ENCODE results near the gene ERAP2. TPM values are rescaled to one million over a fixed set of nuclear protein-coding genes. Genes with fewer than 3 reads are reported as not detected.

The ERAP2 gene
- total and polyA plus RNA-seq, 2 of the 13 experiments (the other 11 are each of a cell fraction or from before 2014, with no cell fraction given): 12.8 to 16.6 TPM

DNA sequence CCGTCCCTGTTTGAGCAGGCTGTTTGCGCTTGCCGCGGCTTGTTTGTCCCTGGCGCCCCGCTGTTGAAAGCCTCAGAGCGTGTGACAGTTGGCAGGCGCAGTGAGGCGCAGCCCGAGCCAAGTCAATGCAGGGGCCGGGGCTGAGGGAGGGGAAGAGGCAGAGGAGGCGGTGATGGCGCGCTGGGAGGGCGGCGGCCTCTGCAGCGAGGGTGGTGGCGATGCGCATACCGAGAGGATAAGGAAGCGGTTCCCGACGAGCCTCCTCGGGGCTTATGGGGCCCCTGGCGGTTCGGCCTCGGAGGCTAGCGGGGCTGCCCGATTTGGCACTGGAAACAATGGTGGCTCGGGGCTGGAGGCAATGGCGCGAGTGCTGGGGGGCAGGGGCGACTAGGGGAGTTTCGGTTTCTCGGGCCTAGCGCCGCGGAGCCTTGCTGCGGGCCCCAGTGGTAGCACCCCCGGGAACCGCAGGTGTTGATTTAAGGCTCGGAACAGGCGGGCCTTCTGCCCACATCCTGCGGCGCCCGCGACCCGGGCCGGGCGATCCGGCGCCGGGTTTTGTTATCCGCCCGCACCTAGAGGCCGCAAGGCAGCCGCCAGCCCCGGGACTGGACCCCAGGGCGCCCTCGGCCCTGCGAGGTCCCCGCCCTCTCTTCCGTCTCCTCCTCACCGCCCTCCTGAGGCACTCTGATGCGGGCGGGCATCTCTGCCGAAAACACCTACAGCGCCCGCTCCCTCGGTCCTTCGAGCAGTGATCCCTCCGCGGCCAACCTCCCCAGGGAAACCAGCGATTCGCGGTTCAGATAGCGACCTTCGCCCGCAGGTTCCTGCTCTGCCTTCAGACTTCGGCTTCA, 58.6 kb downstream of the ERAP2 start (continued):
- TF ChIP-seq, protein P1, sequence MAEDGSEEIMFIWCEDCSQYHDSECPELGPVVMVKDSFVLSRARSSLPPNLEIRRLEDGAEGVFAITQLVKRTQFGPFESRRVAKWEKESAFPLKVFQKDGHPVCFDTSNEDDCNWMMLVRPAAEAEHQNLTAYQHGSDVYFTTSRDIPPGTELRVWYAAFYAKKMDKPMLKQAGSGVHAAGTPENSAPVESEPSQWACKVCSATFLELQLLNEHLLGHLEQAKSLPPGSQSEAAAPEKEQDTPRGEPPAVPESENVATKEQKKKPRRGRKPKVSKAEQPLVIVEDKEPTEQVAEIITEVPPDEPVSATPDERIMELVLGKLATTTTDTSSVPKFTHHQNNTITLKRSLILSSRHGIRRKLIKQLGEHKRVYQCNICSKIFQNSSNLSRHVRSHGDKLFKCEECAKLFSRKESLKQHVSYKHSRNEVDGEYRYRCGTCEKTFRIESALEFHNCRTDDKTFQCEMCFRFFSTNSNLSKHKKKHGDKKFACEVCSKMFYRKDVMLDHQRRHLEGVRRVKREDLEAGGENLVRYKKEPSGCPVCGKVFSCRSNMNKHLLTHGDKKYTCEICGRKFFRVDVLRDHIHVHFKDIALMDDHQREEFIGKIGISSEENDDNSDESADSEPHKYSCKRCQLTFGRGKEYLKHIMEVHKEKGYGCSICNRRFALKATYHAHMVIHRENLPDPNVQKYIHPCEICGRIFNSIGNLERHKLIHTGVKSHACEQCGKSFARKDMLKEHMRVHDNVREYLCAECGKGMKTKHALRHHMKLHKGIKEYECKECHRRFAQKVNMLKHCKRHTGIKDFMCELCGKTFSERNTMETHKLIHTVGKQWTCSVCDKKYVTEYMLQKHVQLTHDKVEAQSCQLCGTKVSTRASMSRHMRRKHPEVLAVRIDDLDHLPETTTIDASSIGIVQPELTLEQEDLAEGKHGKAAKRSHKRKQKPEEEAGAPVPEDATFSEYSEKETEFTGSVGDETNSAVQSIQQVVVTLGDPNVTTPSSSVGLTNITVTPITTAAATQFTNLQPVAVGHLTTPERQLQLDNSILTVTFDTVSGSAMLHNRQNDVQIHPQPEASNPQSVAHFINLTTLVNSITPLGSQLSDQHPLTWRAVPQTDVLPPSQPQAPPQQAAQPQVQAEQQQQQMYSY (CRISPR knock-in tag; IDR thresholded peaks at IDR 0.05): peak; percentile 99
- TF ChIP-seq ZNF230 (CRISPR knock-in tag; IDR thresholded peaks at IDR 0.05) (no peak), POLR2AphosphoS5 (IDR thresholded peaks at IDR 0.05; ENCODE audit: low read depth, low read length) (peak; percentile 39), ELF3 (CRISPR knock-in tag; IDR thresholded peaks at IDR 0.05) (peak; percentile 59), ZNF83 (CRISPR knock-in tag; IDR thresholded peaks at IDR 0.05; ENCODE audit: borderline replicate concordance) (no peak), BRCA1 (CRISPR knock-in tag; IDR thresholded peaks at IDR 0.05) (no peak; the same call in 1 of the 2 replicates), ZMYM2 (CRISPR knock-in tag; IDR thresholded peaks at IDR 0.05) (peak; percentile 69), REXO4 (CRISPR knock-in tag; IDR thresholded peaks at IDR 0.05; ENCODE audit: borderline replicate concordance) (no peak), ZSCAN22 (CRISPR knock-in tag; IDR thresholded peaks at IDR 0.05) (no peak; the same call in 1 of the 2 replicates), HES4 (CRISPR knock-in tag; IDR thresholded peaks at IDR 0.05; ENCODE audit: borderline replicate concordance) (no peak; the same call in 1 of the 2 replicates), PRMT3 (CRISPR knock-in tag; IDR thresholded peaks at IDR 0.05; ENCODE audit: borderline replicate concordance, low read depth) (no peak; the same call in 1 of the 2 replicates), CENPT (CRISPR knock-in tag; IDR thresholded peaks at IDR 0.05; ENCODE audit: low read depth) (peak; percentile 68; the same call in 1 of the 2 replicates), PITX1 (CRISPR knock-in tag; IDR thresholded peaks at IDR 0.05) (peak; percentile 38; the same call in 1 of the 2 replicates), ZNF761 (CRISPR knock-in tag; conservative IDR thresholded peaks at IDR 0.05) (no peak), STAT5B (CRISPR knock-in tag; IDR thresholded peaks at IDR 0.05) (no peak)
- TF ChIP-seq, protein P2, sequence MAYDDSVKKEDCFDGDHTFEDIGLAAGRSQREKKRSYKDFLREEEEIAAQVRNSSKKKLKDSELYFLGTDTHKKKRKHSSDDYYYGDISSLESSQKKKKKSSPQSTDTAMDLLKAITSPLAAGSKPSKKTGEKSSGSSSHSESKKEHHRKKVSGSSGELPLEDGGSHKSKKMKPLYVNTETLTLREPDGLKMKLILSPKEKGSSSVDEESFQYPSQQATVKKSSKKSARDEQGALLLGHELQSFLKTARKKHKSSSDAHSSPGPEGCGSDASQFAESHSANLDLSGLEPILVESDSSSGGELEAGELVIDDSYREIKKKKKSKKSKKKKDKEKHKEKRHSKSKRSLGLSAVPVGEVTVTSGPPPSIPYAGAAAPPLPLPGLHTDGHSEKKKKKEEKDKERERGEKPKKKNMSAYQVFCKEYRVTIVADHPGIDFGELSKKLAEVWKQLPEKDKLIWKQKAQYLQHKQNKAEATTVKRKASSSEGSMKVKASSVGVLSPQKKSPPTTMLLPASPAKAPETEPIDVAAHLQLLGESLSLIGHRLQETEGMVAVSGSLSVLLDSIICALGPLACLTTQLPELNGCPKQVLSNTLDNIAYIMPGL (CRISPR knock-in tag; IDR thresholded peaks at IDR 0.05; ENCODE audit: borderline replicate concordance in 1 of 2, low read depth in 1 of 2): peak; percentile 68 to 74; a peak in 3 of 4 replicates
- TF ChIP-seq, protein P3, sequence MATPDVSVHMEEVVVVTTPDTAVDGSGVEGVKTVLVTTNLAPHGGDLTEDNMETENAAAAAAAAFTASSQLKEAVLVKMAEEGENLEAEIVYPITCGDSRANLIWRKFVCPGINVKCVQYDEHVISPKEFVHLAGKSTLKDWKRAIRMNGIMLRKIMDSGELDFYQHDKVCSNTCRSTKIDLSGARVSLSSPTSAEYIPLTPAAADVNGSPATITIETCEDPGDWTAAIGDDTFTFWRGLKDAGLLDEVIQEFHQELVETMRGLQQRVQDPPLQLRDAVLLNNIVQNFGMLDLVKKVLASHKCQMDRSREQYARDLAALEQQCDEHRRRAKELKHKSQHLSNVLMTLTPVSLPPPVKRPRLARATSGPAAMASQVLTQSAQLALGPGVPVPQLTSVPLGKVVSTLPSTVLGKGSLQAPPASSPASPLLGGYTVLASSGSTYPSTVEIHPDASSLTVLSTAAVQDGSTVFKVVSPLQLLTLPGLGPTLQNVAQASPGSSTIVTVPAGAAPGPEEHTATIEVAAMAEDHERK (CRISPR knock-in tag; IDR thresholded peaks at IDR 0.05; ENCODE audit: low read depth): no peak
- TF ChIP-seq, protein P4, sequence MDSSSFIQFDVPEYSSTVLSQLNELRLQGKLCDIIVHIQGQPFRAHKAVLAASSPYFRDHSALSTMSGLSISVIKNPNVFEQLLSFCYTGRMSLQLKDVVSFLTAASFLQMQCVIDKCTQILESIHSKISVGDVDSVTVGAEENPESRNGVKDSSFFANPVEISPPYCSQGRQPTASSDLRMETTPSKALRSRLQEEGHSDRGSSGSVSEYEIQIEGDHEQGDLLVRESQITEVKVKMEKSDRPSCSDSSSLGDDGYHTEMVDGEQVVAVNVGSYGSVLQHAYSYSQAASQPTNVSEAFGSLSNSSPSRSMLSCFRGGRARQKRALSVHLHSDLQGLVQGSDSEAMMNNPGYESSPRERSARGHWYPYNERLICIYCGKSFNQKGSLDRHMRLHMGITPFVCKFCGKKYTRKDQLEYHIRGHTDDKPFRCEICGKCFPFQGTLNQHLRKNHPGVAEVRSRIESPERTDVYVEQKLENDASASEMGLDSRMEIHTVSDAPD (CRISPR knock-in tag; IDR thresholded peaks at IDR 0.05): peak; percentile 65; the same call in 1 of the 2 replicates

Measured in HepG2 (cell line).